GM12878 (cell line): ENCODE measurements around the gene RBAK.

Experiments used
- CTCF ChIP-seq, 3 experiments: IDR thresholded peaks in 2 of 3; conservative IDR thresholded peaks in 1 of 3; 2 replicates each; pipeline ENCODE4 v1.5.1; 2011; ENCODE audit warnings: low read depth in 3 of 3, low read length in 3 of 3, mild to moderate bottlenecking in 3 of 3, control low read depth in 2 of 3, moderate library complexity in 2 of 3, inconsistent platforms in 1 of 3, mixed read lengths in 1 of 3; ENCODE audit not compliant: control insufficient read depth in 2 of 3, insufficient read depth in 1 of 3; ENCODE audit errors: extremely low read depth in 1 of 3
- EZH2 ChIP-seq: IDR thresholded peaks from 2 replicates; pipeline ENCODE4 v1.6.1; 2012; ENCODE audit warnings: low read depth, mild to moderate bottlenecking, control low read depth, inconsistent platforms, low read length, borderline replicate concordance; ENCODE audit not compliant: control insufficient read depth
- RCOR1 ChIP-seq: conservative IDR thresholded peaks from 2 replicates; pipeline ENCODE4 v1.6.1; 2012; ENCODE audit warnings: low read depth, low read length, improper control_type of control experiment

DNA sequence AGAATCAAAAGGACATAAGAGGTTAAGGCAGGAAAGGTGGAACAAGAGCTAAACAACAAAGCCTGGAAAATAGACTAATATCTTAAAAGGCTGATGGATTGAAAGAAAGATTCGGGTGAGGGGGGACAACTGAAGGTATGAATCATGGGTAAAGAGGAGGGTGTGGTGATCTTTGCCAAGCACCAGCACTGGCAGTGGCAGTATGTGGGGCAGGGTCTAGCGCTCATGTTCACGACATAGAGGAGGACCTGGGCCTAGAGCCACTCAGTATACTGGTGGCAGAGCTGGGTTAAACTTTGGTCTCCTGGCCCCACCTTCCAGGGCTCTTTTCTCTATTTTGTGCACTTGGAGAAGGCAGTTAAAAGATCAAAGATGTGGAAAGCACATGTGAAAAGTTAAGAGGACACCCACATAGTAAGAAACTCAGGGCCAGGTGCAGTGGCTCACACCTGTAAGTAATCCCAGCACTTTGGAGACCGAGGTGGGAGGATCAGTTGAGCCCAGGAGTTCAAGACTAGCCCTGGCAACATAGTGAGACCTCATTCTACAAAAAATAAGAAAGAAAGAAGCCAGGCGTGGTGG lies 46.2 kb upstream of the RBAK start:
- TF ChIP-seq RCOR1 (no peak), EZH2 (no peak), CTCF (IDR thresholded peaks at IDR 0.05 in 2 of 3, conservative IDR thresholded peaks at IDR 0.05 in 1 of 3; ENCODE audit: control insufficient read depth in 2 of 3, extremely low read depth in 1 of 3, insufficient read depth in 1 of 3, low read depth in 3 of 3, low read length in 3 of 3) (no peak)
